Astrocyte of the cerebellum (primary cell): ENCODE results near the gene PRDX6.
"Not testable (repeated sequence)": the region's sequence is repeated elsewhere in the genome, so short reads cannot be mapped to it uniquely, and the experiment has no call there.

ENCODE experiments used
- DNase-seq: peaks from one replicate; pipeline ENCODE4 v3.0.0-alpha.2; 2011; ENCODE audit warnings: low read depth
- H3K4me3 ChIP-seq: 2 replicates; pipeline ENCODE4 v1.5.1; 2011; ENCODE audit warnings: mild to moderate bottlenecking, low read depth, low read length, moderate library complexity
- CTCF ChIP-seq: IDR thresholded peaks from 2 replicates; pipeline ENCODE4 v1.5.1; 2012; ENCODE audit warnings: low read length, low read depth, moderate library complexity, mild to moderate bottlenecking; ENCODE audit errors: missing control alignments
- in situ Hi-C: cut with HindIII; loops from 2 replicates; pipeline ENCODE4 v1.10.0; 2017; ENCODE audit warnings: low sequenced_read_pairs

PRDX6 gene

GRCh38 chr1:173445656-173446055 is 31.5 kb upstream of the PRDX6 start:
- in situ Hi-C loops: no loop called here
- no peak overlapping the region for H3K4me3 ChIP-seq
- DNase-seq: no peak
- no peak for TF ChIP-seq CTCF

DNA sequence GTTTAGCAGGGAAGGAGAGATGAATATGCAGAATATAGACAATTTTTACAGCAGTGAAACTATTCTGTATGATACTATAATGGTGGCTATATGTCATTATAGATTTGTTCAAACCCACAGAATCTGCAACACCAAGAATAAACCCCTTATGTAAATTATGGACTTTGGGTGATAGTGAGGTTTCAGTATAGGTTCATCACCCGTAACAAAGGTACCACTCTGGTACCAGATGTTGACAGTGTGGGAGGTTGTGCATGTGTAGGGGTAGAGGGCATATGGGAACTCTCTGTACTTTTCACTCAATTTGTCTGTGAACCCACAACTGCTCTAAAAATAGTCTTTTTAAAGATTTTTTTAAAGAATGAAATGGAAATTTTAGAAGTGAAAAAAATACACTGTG is 29.9 kb upstream of the PRDX6 start:
- H3K4me3 ChIP-seq: no peak overlapping the region
- TF ChIP-seq CTCF: no peak
- DNase-seq: no peak
- in situ Hi-C loops: no loop called here

- H3K4me3 ChIP-seq: no peak overlapping the region
- in situ Hi-C loops: no loop called here
- no peak for DNase-seq
- no peak for TF ChIP-seq CTCF
These were observed 28.2 kb upstream of the PRDX6 start for GRCh38 chr1:173448945-173449344.

GRCh38 chr1:173451981-173452380 is 25.2 kb upstream of the PRDX6 start:
- in situ Hi-C loops: no loop called here
- DNase-seq: no peak
- no peak overlapping the region for H3K4me3 ChIP-seq
- TF ChIP-seq CTCF: no peak

DNA sequence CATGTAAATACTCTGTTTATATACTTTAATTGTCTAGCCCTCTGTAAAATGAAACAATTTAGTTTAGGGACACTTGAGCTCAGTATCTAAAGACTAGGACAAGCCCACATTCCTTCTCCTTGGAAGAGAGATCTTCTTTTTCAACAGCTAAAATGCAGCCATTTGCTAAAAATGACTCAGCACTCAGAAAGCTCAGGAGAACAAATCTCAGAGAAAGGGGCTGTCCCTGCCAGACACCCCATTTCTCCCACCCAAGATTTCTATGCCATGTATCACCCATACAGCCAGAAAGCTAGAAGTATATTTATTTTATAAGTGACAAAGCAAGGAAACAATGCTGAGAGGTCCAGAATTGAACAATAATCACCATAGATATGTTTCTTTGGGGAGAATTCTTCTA is 23.2 kb upstream of the PRDX6 start:
- no peak for DNase-seq
- no peak overlapping the region for H3K4me3 ChIP-seq
- in situ Hi-C loops: no loop called here
- no peak for TF ChIP-seq CTCF

DNA sequence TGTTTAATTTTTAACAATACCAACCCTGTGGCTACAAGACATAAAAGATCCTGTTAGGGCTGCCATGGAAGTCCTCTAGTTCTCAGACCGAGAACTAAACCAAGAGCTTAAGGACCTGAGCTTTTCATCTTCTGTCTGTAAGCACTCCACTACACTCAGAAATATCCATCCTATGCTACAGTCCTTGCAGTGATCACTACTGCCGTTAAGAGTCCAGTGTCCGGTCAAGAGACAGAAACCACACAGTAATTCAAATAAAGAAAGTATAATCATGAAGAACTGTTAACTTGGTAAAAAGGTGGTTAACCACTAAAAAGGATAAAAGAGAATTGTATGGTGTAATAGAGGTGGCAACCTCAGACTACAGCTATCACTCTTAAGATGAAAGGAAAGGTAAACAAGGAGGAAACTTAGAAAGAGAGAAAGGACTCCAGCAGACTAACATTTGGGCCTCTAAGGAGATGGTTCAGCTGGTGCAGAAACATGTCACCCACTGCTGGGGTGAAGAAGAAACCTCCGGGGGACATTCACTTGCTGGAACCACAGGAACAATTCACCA is 22.1 kb upstream of the PRDX6 start:
- in situ Hi-C loops: no loop called here
- no peak for DNase-seq
- TF ChIP-seq CTCF: no peak
- no peak overlapping the region for H3K4me3 ChIP-seq

DNA sequence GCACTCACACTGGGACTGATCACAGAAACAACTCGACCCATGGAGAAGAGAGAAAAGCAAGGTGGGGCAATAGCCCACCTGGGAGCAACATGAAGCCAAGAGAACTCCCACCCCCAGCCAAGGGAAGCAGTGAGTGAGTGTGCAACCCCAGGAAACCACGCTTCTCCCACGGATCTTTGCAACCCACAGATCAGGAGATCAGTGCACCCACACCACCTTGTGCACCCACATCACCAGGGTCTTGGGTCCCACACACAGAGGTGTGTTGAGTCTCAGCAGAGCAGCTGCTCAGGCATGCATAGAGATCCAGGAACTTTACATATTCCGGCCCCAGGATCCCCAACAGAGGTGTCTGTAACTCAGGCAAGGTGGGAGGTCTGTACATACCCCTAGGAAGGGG is 17.2 kb upstream of the PRDX6 start:
- no peak for DNase-seq
- TF ChIP-seq CTCF: no peak
- in situ Hi-C loops: no loop called here
- no peak overlapping the region for H3K4me3 ChIP-seq

DNA sequence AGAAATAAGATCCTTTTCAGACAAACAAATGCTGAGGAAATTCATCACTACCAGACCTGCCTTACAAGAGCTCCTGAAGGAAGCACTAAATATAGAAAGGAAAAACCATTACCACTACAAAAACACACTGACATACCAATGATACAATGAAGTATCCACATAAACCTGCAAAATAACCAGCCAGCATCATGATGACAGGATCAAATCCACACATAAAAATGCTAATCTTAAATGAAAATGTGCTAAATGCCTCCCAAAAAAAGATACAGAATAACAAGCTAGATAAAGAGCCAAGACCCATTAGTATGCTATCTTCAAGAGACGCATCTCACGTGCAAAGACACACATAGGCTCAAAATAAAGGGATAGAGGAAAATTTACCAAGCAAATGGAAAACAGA is 14.5 kb upstream of the PRDX6 start:
- H3K4me3 ChIP-seq, in situ Hi-C loops, DNase-seq: not testable (repeated sequence)

- DNase-seq, H3K4me3 ChIP-seq, in situ Hi-C loops: not testable (repeated sequence)
These were observed 12.9 kb upstream of the PRDX6 start for GRCh38 chr1:173464185-173464584.
